Inflammatory macrophage treated with lipopolysaccharide for 1 hour (primary cell): Measurements from ENCODE around the gene ACBD3.
"Not testable (repeated sequence)": the region's sequence is repeated elsewhere in the genome, so short reads cannot be mapped to it uniquely, and the experiment has no call there.

ENCODE experiments used
- DNase-seq, 2 donors: peaks; one replicate each; pipeline ENCODE4 v3.0.0-alpha.2; 2020 to 2022

The ACBD3 gene

DNA sequence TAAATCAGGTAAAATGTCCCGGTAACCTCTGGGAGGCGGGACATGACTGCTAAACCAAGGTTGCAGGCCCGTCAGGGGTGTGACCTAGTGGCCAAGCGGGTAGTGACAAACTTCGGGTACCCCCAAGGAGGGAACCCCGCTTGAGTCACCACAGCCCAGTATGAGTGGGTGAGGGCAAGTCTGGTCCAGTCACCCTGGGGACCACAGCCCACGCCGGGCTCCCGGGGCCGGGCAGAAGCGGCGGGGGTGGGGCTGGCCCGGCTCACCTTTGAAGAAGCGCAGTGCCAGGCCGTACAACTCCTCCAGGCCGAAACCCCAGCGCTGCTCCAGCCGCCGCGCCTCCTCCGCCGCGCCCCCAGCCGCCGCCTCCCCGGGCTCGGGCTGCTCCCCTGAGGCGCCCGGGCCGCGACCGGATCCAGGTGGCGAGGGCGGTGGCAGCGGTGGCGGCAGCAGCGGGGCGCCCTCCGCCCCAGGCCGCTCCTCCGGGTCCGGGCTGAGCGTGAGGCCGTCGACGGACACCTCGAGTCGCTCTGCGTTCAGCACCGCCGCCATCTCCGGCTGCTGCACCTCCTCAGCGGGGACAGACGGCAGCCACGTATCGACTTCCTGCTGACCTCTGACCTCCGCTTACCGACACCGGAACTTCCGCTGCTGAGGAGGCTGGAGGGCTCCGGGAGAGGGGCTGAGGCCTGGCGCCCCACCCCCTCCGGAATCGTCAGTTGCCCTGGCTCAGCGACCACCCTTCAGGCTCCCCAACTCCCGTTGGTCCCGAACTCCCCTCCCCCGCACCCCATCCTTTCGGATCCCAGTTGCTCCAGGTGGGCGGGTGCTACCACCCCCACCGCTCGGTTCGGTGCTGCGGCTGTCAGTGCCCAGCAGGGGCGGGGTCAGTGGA is at the start of gene ACBD3:
ACBD3 (minus strand) TSS at position 618 of the 895 bp plus-strand sequence; CDS start at position 552, 66 bp downstream.
- DNase-seq: peak; percentile 93 to 98

DNA sequence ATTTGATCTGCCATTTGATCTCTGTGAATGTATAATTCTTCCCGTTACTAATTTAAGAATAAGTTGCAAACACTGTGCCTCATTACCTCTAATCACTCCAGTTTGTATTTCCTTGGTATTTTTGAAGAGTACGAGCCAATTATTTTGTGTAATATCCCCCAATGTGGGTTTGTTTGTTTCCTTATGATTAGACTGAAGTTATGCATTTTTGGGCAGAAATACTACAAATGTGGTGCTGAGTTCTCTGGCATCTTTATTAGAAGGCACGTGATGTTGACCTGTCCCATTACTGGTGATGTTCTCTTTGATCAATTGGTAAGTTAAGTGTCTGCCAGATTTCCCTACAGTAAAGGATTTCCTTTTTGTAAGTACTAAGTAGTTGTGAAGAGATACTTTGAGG is 47.3 kb upstream of the ACBD3 start:
- DNase-seq: no peak

DNA sequence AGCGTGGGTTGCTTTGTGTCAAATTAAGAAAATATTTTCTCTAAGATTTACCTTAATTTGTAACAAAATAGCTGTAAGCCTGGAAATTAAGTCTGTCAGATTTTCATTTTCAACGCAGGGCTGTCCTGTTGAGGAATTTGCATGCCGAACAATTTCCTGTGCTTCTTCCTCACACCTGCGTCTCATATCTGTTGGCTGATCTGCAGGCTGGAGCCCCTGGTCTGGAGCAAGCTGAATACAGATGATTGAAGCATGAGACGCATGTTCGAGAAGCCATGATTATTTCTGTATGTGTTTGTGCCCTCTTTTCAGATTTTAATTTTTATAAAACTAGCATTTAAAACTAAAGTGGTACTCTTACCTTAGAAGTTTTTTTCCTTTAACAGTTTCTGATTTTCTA is 46.8 kb upstream of the ACBD3 start:
- no peak for DNase-seq

DNA sequence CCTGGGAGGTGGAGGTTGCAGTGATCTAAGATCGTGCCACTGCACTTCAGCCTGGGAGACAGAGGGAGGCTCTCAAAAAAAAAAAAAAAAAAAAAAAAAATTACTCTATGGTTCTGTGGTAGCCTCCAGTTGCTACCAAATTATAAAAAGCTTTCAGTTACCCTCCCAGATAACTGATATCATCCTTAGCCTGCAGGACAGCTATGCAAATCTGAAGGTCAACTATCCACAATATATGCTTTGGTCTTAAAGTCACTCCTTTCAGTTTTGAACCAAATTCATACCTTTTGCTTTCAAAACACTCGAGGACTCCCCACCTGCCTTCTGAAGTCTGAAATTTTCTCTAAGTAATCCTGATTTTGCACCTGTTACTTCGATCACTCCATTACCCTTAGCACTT is 40.1 kb upstream of the ACBD3 start:
- no peak for DNase-seq

DNA sequence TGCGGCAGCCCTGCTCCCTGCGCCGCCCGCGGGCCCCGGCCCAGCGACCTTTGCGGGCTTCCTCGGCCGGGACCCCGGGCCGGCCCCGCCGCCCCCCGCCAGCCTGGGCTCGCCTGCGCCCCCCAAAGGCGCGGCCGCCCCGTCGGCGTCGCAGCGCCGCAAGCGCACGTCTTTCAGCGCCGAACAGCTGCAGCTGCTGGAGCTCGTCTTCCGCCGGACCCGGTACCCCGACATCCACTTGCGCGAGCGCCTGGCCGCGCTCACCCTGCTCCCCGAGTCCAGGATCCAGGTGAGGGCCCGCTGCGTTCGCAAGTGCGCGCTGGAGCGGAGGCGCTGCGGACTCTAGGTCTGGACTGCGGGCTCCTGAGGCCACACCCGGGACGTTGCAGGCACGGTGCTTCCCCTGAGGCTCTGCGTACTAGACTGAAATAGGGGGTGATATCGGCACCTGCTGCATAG is 37.3 kb upstream of the ACBD3 start:
- no peak for DNase-seq

DNA sequence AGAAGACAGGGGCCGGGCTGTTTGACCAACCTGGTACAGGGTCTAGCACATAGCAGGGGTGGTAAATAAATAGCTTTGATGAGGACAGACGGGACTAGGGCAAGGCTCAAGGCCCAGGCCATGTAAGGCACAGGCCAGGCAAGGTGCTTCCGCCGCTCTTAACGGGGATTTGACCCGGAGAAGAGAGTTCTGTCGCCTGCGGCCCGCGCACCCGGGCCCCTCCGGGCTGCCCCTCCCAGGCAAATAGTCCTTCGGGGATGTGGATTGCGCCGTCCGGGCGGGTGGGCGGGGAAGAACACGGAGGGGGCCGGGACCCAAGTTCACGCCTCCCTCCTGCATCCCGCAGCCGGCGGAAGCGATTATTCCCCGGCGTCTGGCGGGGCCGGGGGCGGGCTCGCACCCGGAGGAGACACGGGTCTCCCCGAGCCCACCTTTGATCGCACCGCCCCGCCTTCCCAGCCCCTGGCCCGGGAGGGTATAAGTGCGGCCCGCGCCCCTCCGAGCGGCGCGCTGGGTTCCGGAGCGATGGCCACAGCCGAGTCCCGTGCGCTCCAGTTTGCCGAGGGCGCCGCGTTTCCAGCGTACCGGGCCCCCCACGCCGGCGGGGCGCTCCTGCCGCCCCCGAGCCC is 36.7 kb upstream of the ACBD3 start, which contains the start of gene MIXL1:
MIXL1 (plus strand) TSS at position 508 of the 629 bp plus-strand sequence; CDS start at position 526, 18 bp downstream.
- DNase-seq: no peak

DNA sequence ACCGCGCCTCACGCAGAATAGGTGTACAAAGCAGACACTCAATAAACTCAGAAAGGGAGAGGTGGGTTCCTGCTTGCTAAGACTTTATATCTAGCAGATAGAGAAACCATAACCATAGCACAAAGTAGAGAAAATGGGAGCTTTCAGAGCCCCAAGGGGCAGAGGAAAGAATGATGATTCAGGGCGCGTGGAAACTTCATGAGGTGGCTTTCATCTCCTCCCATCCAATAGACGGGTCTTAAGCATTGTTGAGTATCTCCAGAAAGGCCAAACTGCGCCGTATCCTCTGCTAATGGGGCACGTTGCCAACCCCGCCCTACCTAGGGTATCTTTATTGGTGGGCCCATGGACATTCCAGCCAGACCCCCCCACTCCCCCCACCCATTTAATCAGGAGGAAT is 36.1 kb upstream of the ACBD3 start:
- no peak for DNase-seq

DNA sequence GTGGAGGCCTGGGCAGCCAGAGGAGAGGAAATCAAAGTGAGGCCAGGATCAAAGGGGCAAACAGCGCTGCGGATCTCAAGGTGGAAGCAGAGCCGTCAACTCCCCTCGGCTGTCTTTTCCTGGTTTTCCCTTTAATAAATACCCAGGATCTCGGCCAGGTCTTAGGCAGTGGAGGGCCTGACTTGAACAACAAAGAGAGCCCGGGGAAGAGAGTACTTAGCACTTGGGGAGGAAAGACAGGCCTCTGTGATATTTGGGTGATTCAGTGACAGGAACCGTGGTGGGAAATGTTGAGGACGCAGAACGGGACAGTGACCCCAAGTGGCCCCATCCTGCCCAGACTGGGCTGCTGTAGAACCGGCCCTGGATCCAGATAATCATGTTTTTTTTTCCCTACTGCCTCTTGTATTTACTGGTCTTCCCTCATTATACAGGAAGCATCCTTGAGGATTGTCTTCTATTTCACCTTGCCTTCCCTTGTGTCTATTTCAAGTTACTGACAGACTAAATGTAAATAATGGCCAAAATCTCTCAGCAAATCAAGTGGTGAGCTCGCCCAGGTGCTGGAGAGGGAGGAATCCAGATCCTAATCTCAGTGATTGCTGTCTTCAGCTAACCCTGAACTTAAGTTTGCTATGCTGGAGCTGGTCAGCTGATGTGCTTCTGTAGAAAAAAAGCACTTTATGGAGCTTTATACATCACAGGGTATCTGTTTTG is 34.1 kb upstream of the ACBD3 start:
- DNase-seq: no peak

DNA sequence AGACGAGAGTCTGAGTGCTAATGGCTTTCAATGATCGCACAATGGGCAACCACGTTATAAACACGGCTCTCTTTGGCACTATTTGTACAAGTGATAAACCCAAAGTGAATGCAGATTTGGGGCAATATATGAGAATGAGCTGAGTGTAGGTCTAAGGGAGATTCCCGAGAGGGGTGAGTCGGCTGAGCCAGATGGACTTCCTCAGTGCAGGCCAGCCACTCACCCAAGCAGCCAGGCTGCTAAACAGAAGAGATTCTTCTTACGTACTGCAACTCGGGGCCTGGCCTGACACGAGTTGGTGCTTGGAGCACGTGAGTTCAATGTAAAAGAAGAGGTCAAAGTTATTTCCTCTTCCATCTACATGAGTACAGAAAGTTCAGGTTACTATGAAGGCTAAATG is 30.7 kb upstream of the ACBD3 start:
- peak in 1 of 2 donors; percentile 17 for DNase-seq

DNA sequence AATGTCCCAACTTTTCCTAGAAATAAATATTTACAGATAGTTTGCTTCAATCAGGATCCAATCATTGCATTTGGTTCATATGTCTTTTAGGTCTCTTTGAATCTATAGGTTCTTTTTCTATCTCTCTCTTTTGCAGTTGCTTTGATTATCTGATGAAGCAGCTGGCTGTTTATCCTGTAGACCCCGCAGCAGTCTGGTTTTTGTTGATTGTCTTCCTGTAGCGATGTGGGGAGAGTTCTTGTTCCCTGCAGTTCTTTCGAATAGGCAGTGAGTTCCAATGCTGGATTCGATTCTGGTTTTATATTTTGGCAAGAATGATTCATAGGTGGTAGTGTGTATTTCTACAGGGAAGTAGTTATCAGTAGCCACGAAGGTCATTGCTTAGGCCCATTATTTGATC is 29.5 kb upstream of the ACBD3 start:
- DNase-seq: no peak

DNA sequence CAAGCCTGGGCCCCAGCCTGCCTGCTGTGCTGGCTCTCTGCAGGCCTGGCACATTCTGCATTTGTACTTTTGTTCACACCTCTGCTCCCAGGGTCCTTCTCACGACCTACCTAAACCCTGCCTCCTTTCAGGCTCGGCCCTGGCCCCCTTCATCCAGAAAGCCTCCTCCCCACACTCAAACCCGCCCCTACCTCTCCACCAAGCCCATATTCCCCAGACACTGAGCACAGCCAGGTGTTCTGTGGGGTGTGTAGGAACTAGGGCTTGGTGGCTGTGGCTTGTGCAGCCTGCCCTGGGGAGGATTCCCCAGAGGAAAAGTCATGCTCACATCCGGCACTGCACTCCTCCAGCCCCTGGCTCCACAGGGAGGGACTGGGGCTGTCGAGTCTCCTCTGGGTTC is 28.7 kb upstream of the ACBD3 start:
- no peak for DNase-seq

DNA sequence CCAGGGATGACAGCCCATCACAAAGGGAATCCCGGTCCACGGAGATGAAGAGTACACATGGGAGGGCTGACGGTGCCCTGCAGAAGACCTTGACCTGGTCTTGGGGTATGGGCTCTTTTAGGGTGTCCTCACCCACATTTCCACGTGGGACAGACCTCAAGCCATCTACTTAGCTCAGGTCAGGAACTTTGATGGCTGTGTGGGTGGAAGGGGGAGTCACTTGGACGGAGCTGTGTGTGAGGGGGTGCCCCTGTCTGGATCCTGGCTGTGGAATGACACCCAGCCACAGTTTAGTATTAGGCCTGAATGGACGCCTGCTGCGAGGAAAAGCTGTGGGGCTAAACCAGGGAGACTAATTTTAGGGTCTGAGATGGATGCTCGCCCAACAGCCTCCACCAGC is 26.0 kb upstream of the ACBD3 start:
- DNase-seq: no peak

DNA sequence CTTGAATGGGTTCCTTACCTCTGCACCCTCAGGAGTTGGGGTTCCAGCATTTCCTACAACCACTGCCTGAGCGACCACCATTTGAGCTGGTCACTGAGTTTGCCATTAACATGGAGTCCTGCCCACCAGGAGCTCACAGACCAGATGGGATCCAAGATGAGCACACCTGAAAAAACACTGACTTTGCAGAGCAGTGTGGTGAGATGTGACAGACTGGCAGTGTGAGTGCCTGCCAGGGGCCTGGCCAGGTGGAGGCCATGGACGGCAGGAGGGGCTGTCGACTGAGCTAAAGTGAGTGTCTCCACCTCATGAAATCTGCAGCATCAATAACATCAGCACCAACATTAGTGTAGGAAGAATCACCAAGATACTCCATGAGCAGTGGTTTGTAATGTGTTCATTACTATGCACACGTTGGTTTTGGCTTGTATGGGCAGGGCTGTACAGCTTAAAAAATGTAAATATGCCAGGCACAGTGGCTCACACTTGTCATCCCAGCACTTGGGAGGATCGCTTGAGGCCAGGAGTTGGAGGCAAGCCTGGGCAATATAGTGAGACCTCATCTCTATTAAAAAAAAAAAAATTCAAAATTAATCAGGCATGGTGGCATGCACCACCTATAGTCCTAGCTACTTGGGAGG is 24.8 kb upstream of the ACBD3 start:
- no peak for DNase-seq

DNA sequence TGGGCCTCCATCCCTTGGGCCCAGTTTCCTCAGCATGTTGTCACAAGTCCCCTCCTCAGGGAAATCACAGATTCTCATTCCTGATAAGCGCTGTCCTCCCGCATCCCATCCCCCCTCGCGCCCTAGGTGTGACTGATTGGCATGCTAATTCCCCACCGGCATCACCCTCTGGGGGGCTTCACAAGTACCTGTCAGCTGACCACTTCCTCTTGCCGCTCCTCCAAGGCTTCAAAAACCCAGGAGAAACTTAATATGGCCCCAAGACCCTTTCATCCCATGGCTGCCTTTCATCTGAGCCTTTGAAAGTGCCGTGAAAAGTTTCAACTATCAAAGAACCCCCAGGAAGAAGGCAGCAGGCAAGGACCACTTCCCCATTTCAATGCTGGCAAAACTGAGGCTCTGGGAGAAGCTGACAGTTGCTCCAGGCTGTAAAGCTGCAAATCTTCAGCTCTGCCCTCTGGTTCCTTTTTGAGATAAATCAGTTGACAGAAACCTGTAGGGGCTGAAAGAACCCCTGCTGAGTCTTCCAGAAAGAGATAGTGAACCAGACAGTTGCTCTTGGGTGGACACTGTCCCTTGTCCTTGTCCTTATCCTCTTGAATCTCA is 24.1 kb upstream of the ACBD3 start:
- no peak for DNase-seq

DNA sequence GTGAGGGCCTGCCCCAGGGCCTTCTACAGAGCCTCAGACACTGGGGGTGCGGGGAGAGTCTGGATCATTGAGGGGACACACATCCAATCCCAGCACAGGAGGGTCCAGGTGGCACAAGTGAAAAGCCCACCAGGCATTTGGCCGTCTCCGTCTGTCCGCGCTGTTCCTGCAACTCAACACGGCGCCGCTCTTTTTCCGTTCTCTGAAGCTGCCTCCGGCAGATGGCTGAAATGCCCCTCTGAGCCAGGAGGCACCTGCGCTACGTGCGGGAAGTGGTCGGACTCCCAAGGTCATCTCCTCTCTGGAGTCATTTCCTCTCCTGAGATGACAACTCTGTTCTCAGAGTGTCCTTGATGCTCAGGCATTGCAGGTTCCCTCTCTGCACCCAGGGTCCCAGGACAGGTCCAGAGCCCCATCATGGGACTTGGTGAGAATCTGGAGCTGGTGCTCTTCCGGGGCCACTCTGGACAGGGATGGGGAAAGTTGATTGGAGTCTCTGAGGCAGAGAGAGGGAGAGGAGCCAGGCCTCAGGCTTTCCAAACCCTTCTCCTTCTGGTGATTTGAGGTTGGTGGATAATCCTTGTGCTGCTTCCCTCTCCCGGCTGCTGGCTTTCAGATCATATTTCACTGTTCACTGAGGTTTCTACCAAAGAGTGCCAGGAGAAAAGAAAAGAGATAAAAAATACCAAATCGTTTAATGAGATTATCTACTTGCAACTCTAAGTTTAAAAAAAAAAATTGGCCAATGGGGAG is 22.9 kb upstream of the ACBD3 start:
- DNase-seq: no peak

DNA sequence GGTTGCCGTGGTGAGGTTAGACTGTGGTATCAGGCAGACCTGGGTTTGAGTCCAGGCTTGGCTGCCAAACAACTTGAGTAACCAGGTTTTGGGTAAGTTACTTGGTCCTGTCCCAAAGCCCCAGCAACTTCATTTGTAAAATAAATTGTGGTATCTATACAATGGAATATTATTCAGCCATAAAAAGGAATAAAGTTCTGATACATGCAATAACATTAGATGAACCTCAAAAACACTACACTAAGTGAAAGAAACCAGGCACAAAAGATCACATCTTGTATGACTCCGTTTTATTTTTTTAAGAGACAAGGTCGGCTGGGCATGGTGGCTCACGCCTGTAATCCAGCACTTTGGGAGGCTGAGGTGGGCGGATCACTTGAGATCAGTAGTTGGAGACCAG is 20.5 kb upstream of the ACBD3 start:
- no peak for DNase-seq

DNA sequence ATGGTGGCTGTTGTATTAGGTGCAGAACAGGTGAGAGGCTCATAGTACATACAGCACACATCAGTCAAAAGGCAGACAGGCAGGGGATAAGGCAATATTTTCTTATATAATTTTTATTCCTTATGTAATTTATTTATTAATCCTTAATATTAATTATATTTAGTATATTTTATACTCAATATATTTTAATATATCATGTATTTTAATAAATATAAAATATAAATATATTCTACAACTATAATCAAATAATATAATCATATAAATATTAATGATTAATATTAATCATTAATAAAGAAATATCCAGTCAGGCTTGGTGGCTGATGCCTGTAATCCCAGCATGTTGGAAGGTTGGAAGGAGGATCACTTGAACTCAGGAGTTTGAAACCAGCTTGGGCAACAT is 17.7 kb upstream of the ACBD3 start:
- no peak for DNase-seq

DNA sequence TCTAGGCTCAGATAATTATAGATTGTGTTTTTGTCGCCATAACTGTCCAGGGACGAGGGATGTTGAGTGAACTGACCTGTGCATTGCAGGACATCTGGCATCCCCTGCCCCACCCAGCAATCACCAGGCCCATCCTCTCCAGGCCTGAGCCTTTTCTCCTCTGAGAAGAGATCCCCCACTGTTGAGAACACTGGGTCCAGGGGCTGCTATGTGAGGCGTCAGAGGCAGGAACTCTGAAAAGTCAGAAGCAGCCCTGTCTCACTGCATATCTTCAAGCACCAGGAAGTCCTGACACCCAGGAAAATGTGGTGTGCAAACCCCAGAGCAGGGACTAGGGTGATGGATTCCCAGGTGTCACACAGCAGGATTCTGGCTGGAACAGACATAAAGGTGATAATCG is 17.1 kb upstream of the ACBD3 start:
- no peak for DNase-seq

DNA sequence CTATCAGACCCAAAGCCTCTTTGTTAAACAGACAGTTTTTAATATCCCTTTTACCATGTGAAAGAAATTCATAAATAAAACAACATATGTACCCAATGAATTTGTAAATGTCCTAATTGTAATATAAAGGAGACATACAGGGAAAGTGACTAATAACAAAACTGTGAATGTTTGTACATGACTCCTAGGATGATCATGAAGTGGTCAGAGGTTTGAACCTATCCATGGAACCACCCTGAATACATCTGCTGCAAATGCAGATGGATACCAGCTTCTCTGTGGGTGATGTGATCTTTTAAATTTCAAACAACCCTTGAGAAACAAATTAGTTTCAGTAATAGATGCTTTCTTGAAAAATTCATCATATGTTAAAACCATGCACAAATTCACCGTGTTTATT is 16.7 kb upstream of the ACBD3 start:
- no peak for DNase-seq

DNA sequence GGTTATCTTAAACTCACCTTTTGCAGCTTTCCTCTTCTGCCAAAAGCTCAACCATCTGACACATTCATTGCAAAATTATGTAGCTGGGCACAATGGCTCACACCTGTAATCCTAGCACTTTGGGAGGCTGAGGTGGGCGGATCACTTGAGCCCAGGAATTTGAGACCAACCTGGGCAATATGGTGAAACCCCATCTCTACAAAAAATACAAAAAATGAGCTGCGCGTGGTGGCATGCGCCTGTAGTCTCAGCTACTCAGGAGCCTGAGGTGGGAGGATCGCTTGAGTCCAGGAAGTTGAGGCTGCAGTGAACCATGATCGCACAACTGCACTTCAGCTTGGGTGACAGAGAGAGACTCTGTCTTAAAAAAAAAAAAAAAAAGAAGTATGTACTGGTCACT is 16.1 kb upstream of the ACBD3 start:
- DNase-seq: not testable (repeated sequence)

DNA sequence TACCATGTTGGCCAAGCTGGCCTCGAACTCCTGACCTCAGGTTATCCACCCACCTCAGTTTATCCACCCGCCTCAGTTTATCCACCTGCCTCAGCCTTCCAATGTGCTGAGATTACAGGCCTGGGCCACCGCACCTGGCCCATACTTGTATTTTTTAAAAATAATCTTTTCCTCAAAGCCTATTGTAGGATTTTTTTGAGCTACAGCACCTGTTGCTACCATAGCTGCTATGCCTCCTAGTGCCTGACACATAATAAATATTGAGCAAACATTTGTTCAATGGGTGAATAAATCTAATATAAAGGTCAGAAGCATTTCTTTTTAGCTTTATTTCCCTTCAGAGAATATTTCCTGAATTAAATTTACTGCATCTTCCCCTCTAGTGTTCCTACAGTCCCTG is 15.7 kb upstream of the ACBD3 start:
- no peak for DNase-seq

DNA sequence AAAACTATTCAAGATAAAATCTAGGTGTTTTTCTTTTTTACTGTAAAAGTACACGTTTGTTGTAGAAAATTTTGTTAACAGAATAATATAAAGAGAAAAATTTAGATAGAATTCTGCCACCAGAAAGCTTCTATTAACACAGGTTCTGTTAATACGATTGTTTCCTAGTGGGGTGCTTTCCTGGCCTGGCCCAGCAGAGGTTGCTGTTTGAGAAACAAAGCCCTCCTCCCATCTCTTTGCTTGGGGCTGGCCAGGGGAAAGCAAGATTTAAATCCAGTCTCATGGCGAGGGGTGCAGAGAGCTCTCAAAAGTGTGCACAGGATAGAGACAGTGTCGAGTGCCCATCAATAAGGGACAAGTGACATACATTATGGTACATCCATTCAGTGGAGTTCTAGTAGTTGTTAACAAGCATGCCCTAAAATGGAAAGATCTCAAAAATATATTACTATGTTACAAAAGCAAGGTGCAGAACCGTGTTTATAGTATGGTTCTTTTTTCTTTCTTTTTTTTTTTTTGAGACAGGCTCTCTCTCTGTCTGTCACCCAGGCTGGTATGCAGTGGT is 14.6 kb upstream of the ACBD3 start:
- DNase-seq: no peak
